Tibial nerve (tissue), 4 donors: ENCODE measurements around the gene EMC8. TPM values are rescaled to one million over a fixed set of nuclear protein-coding genes. Genes with fewer than 3 reads are reported as not detected.

ENCODE experiments used
- DNase-seq, 2 donors: peaks; one replicate each; pipeline ENCODE4 v3.0.0-alpha.2; 2019; ENCODE audit warnings: low spot score in 2 of 2
- H3K27ac ChIP-seq, 4 donors: fragments of 200-600 bp; sonication (generic) in 3 of 4; one replicate each; pipeline ENCODE4 v1.5.1; 2017 to 2019; ENCODE audit warnings: mild to moderate bottlenecking in 1 of 4
- H3K27me3 ChIP-seq, 2 donors: fragments of 200-600 bp; sonication (generic) in 1 of 2; one replicate each; pipeline versions ENCODE4 v1.5.1 to v1.6.0; 2017 to 2019
- H3K36me3 ChIP-seq, 3 donors: fragments of 200-600 bp; sonication (generic); one replicate each; pipeline ENCODE4 v1.5.1; 2018 to 2019
- H3K4me1 ChIP-seq, 4 donors: fragments of 200-600 bp; sonication (generic) in 3 of 4; one replicate each; pipeline ENCODE4 v1.5.1; 2017 to 2019
- H3K4me3 ChIP-seq, 4 donors: fragments of 200-600 bp; sonication (generic) in 3 of 4; one replicate each; pipeline ENCODE4 v1.5.1; 2017 to 2019; ENCODE audit warnings: mild to moderate bottlenecking in 1 of 4, moderate library complexity in 1 of 4
- H3K9me3 ChIP-seq, 4 donors: fragments of 200-600 bp; sonication (generic) in 3 of 4; one replicate each; pipeline ENCODE4 v1.5.1; 2017 to 2019
- CTCF ChIP-seq, 5 experiments: fragments of 200-600 bp in 3 of 5; fragments of 450-650 bp in 2 of 5; sonication (generic) in 3 of 5; IDR thresholded peaks; one replicate each; pipeline ENCODE4 v1.5.1; 2016 to 2019; ENCODE audit warnings: antibody characterized with exemption in 5 of 5, mild to moderate bottlenecking in 3 of 5, moderate library complexity in 2 of 5
- EP300 ChIP-seq, 2 donors: sonication (generic); formaldehyde crosslinking; IDR thresholded peaks; one replicate each; pipeline ENCODE4 v1.6.1; 2017; ENCODE audit warnings: antibody characterized with exemption in 2 of 2, mild to moderate bottlenecking in 1 of 2
- POLR2A ChIP-seq, 2 donors: fragments of 450-650 bp; IDR thresholded peaks; one replicate each; pipeline ENCODE4 v1.6.1; 2017; ENCODE audit warnings: antibody characterized with exemption in 2 of 2, mild to moderate bottlenecking in 2 of 2, moderate library complexity in 2 of 2
- WGBS, 2 donors: methylation state at CpG; one replicate each; pipeline ENCODE4 v1.1.5; 2018; 5-methylcytosine and 5-hydroxymethylcytosine counted together
- total RNA-seq, 4 donors: library from RNA; depleted of rRNA; stranded (reverse); fragments of >200 nt; gene quantifications; one replicate each; pipeline ENCODE4 v1.1.0, GENCODE V29; 2016

Gene EMC8
- total RNA-seq, 4 donors from 2014 or later: 31.8 to 46.2 (median 35.4) TPM

GRCh38 chr16:85759631-85760419 is 39.5 kb downstream of the EMC8 start:
- Histone ChIP-seq H3K27ac (no peak overlapping the region), H3K36me3 (no peaks in the 10 kb centered on the region), H3K9me3 (no peaks in the 10 kb centered on the region), H3K4me3 (no peak overlapping the region), H3K27me3 (peaks cover 0 to 26% of the 10 kb centered on the region in 2 donors), H3K4me1 (no peaks in the 10 kb centered on the region)
- DNase-seq: no peak
- TF ChIP-seq CTCF (IDR thresholded peaks at IDR 0.05): peak in 1 of 5 experiments; percentile 26
- no peak for TF ChIP-seq EP300 (IDR thresholded peaks at IDR 0.05)
- no peak for TF ChIP-seq POLR2A (IDR thresholded peaks at IDR 0.05)
- 56 to 63% methylated on average over 20 of the region's 20 CpGs for WGBS, 2 donors

GRCh38 chr16:85759136-85759535 is 40.2 kb downstream of the EMC8 start:
- no peak overlapping the region for H3K27ac ChIP-seq
- H3K9me3 ChIP-seq: no peaks in the 10 kb centered on the region
- no peak for DNase-seq
- WGBS, 2 donors: 51 to 61% methylated on average over 16 of the region's 16 CpGs
- H3K4me1 ChIP-seq: no peaks in the 10 kb centered on the region
- H3K27me3 ChIP-seq: peaks cover 0 to 26% of the 10 kb centered on the region in 2 donors
- TF ChIP-seq EP300 (IDR thresholded peaks at IDR 0.05) (no peak), CTCF (IDR thresholded peaks at IDR 0.05) (no peak), POLR2A (IDR thresholded peaks at IDR 0.05) (no peak)
- no peak overlapping the region for H3K4me3 ChIP-seq
- no peaks in the 10 kb centered on the region for H3K36me3 ChIP-seq

GRCh38 chr16:85757341-85757822 is 42.0 kb downstream of the EMC8 start:
- DNase-seq: no peak
- TF ChIP-seq EP300 (IDR thresholded peaks at IDR 0.05): no peak
- no peak for TF ChIP-seq POLR2A (IDR thresholded peaks at IDR 0.05)
- TF ChIP-seq CTCF (IDR thresholded peaks at IDR 0.05): no peak
- no peak overlapping the region for H3K4me3 ChIP-seq

GRCh38 chr16:85755929-85756768 is 43.2 kb downstream of the EMC8 start:
- no peaks in the 10 kb centered on the region for H3K9me3 ChIP-seq
- H3K27ac ChIP-seq: peak overlapping the region in 1 of 4 donors; percentile 59
- WGBS, 2 donors: 58 to 60% methylated on average over 24 to 25 of the region's 25 CpGs
- H3K27me3 ChIP-seq: peaks cover 0 to 29% of the 10 kb centered on the region in 2 donors
- no peak overlapping the region for H3K4me3 ChIP-seq
- TF ChIP-seq EP300 (IDR thresholded peaks at IDR 0.05) (no peak), CTCF (IDR thresholded peaks at IDR 0.05) (no peak), POLR2A (IDR thresholded peaks at IDR 0.05) (no peak)
- H3K4me1 ChIP-seq: peaks cover 0 to 7% (median 3%) of the 10 kb centered on the region in 4 donors
- DNase-seq: no peak
- H3K36me3 ChIP-seq: no peaks in the 10 kb centered on the region

More at GRCh38 chr16:85757341-85757822, 42.0 kb downstream of the EMC8 start:
- Histone ChIP-seq H3K36me3 (no peaks in the 10 kb centered on the region), H3K27ac (no peak overlapping the region), H3K27me3 (peaks cover 0 to 21% of the 10 kb centered on the region in 2 donors), H3K4me1 (no peaks in the 10 kb centered on the region), H3K9me3 (no peaks in the 10 kb centered on the region)
- 67 to 71% methylated on average over 7 of the region's 7 CpGs for WGBS, 2 donors
